ENCODE measurements around the gene SPOCK2.

The SPOCK2 gene

DNA sequence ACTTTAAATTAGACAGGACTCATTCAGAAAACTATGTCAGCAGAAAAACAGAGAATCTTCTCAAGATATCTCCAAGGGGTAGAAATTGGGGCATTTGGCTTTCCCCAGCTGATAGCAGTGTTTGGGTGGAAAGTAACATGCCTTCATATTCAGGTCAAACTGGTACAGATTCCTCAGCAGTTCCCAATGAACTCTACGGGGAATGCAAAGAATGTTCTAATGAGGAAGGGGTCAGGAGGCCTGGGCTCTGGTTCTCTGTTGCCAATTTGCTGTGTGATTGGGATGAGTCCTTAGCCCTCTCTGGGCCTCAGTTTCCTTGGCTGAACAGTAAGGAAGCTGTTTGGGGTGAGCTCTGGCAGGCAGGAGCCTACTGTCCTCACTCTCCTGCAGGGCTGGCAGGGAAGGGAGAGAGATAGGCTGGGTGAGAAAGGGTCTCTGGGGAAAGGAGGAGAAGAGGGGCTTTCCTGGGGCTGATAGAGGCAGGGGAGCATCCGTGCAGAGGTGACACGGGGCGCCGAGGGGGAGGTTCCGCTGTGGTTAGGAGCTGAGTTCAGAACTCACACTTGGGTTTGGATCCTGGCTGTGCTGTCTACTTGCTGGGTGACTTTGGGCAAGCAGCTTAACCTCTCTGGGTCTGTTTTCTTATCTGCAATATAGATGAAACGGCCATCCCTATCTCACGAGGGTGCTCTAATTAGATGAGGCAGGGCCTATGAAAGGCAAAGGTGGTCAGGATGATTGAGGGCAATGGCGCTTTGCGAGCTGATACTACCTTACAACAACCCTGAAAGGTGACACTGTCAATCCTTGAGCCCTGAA is 45.1 kb downstream of the SPOCK2 start:
- TF ChIP-seq CTCF (IDR thresholded peaks at IDR 0.05; ENCODE audit: low read length, missing control alignments) = no peak
- H3K4me3 ChIP-seq (replicated peaks; ENCODE audit: low read depth, low read length) = no peak overlapping the region
- no peak for DNase-seq (ENCODE audit: low read depth)

GRCh38 chr10:72041491-72041890 is 46.9 kb downstream of the SPOCK2 start:
- DNase-seq (ENCODE audit: low read depth) = no peak
- no peak overlapping the region for H3K4me3 ChIP-seq (replicated peaks; ENCODE audit: low read depth, low read length)
- no peak for TF ChIP-seq CTCF (IDR thresholded peaks at IDR 0.05; ENCODE audit: low read length, missing control alignments)

- no peak for TF ChIP-seq CTCF (IDR thresholded peaks at IDR 0.05; ENCODE audit: low read length, missing control alignments)
- DNase-seq (ENCODE audit: low read depth) = no peak
- no peak overlapping the region for H3K4me3 ChIP-seq (replicated peaks; ENCODE audit: low read depth, low read length)
Measured at GRCh38 chr10:72039377-72039776, 49.0 kb downstream of the SPOCK2 start.

DNA sequence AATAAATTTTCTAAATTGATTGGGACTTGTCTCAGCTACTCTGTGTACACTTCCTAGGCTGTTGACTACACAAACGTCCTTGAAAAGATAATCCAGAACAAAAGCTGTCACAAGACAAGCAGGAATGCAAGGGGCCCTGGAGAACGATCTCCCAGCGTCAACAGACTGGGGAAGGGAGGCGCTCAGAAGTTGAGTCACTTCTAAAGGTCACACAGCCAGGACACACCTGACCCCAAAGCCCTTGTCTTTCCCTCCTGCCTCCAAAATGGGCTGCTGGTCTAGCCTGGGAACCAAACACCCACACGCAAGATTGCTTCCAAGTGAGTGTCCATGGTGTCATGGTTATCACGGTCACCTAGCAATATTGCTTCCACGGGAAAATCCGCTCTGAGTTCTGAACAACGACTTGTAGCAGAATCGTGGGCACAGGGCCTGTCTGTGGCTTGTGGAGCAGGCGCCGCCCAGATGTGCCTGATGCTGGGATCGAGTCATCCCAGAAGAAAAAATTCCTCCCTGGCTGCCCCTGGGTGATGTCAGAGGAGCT is 49.8 kb downstream of the SPOCK2 start:
- no peak for TF ChIP-seq CTCF (IDR thresholded peaks at IDR 0.05; ENCODE audit: low read length, missing control alignments)
- DNase-seq (ENCODE audit: low read depth) = peak; percentile 22
- no peak overlapping the region for H3K4me3 ChIP-seq (replicated peaks; ENCODE audit: low read depth, low read length)

- no peak for TF ChIP-seq CTCF (IDR thresholded peaks at IDR 0.05; ENCODE audit: low read length, missing control alignments)
- H3K4me3 ChIP-seq (replicated peaks; ENCODE audit: low read depth, low read length) = no peak overlapping the region
- DNase-seq (ENCODE audit: low read depth) = no peak
Measured at GRCh38 chr10:72037811-72038210, 50.5 kb downstream of the SPOCK2 start.

GRCh38 chr10:72037266-72037665 is 51.1 kb downstream of the SPOCK2 start:
- no peak overlapping the region for H3K4me3 ChIP-seq (replicated peaks; ENCODE audit: low read depth, low read length)
- no peak for TF ChIP-seq CTCF (IDR thresholded peaks at IDR 0.05; ENCODE audit: low read length, missing control alignments)
- DNase-seq (ENCODE audit: low read depth) = no peak

All from fibroblast of pulmonary artery (primary cell).